Spinal cord (tissue), 10 donors: ENCODE data around the gene STIM2. TPM values are rescaled to one million over a fixed set of nuclear protein-coding genes. Genes with fewer than 3 reads are reported as not detected.

Experiments used
- DNase-seq, 6 donors: peaks; one replicate each; pipeline versions ENCODE4 v3.0.0 to v3.0.0-alpha.2; 2013 to 2015; ENCODE audit warnings: low spot score in 6 of 6, low read depth in 4 of 6
- H3K27ac ChIP-seq: one replicate; pipeline ENCODE4 v1.5.1; 2013; ENCODE audit warnings: low read depth, low read length, control low read depth
- H3K27me3 ChIP-seq: one replicate; pipeline ENCODE4 v1.6.1; 2013; ENCODE audit warnings: low read length; ENCODE audit not compliant: control insufficient read depth, insufficient read depth
- H3K36me3 ChIP-seq: one replicate; pipeline ENCODE4 v1.6.1; 2013; ENCODE audit warnings: low read length; ENCODE audit not compliant: control insufficient read depth, insufficient read depth
- H3K4me1 ChIP-seq: one replicate; pipeline ENCODE4 v1.6.1; 2013; ENCODE audit warnings: low read length; ENCODE audit not compliant: control insufficient read depth, insufficient read depth
- H3K4me3 ChIP-seq: one replicate; pipeline ENCODE4 v1.5.1; 2013; ENCODE audit warnings: low read depth, low read length, control low read depth
- H3K9me3 ChIP-seq: one replicate; pipeline ENCODE4 v1.6.1; 2013; ENCODE audit warnings: low read length; ENCODE audit not compliant: control insufficient read depth, insufficient read depth
- WGBS: methylation state at CpG from one replicate; pipeline ENCODE4 v1.1.5; 2013; ENCODE audit warnings: missing lambda C conversion rate; ENCODE audit not compliant: insufficient coverage; 5-methylcytosine and 5-hydroxymethylcytosine counted together
- polyA plus RNA-seq, 2 donors: library from polyadenylated mRNA; unstranded; fragments of 120-200 nt; gene quantifications; one replicate each; pipeline ENCODE4 v1.2.1, GENCODE V29; 2013; ENCODE audit not compliant: insufficient read length in 2 of 2
- total RNA-seq, 2 donors: library from RNA; depleted of rRNA in 1 of 2; stranded (reverse); fragments of 120-200 nt in 1 of 2; fragments of >200 nt in 1 of 2; gene quantifications; one replicate each; pipeline versions ENCODE4 v1.2.3 to v1.2.4, GENCODE V29; 2013 to 2014
- donor health status: healthy.

STIM2 gene
- total and polyA plus RNA-seq, 4 donors: 27.3 to 69.5 (median 44.2) TPM

DNA sequence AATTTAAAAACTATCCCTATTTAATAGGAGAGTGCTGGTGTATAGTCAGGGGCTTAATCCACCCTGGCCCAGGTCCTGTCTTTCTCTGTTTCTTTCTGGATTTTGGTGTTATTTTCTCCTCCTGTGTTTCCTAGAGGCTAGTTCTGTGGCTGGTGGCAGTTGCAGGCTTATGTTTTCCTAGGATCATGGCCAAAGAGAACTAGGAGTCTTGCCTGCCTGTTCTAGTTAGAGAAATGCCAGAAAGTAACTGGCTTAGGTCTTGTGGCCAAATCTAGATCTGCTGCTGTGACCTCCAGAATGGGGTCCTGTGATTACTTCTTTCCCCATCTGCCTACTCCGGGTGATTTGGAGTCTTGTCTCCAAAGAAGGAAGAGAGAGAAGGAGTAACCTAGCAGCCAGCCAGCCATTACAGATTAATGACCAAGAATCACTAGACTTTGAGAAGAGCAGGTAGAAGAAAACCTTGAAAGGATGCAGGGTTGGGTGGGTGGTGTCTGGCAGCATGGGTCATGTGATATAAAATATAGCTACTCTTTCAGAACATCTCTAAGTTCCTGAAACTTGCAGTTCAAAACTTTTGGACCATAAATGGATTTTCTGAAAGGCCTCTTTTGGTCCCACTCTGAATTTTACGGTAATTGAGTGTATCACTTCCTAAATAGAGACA lies 117.9 kb downstream of the STIM2 start:
- H3K36me3 ChIP-seq: no peaks in the 10 kb centered on the region
- H3K27ac ChIP-seq: no peak overlapping the region
- no peak overlapping the region for H3K4me3 ChIP-seq
- H3K9me3 ChIP-seq: no peaks in the 10 kb centered on the region
- H3K27me3 ChIP-seq: no peaks in the 10 kb centered on the region
- H3K4me1 ChIP-seq: no peaks in the 10 kb centered on the region
- DNase-seq: no peak
- no CpG with 5 or more reads among the region's 2 CpGs for WGBS

DNA sequence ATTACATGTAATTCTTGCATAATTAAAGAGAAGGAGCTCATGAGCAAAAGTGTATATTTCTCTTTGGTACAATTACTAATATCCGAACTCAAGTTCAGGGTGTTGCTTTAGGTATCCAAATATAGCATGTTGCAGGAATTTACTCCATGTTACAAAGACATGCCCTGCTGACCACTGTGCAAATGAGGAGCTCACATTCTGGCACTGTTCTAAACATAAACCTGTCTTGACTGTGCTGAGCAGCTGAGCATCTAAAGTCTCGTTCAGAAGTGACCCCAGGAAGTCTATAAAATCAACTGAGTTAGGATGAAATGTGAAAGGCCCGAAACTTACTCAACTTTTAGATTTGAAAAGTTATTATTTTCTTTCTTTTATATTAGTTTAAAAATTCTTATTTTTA lies 124.3 kb downstream of the STIM2 start:
- Histone ChIP-seq H3K4me3 (no peak overlapping the region), H3K27me3 (no peaks in the 10 kb centered on the region), H3K36me3 (no peaks in the 10 kb centered on the region), H3K4me1 (no peaks in the 10 kb centered on the region), H3K9me3 (no peaks in the 10 kb centered on the region), H3K27ac (no peak overlapping the region)
- WGBS: no CpG with 5 or more reads among the region's 3 CpGs
- DNase-seq: no peak

- DNase-seq: no peak
- H3K27me3 ChIP-seq: no peaks in the 10 kb centered on the region
- H3K4me3 ChIP-seq: no peak overlapping the region
- no peaks in the 10 kb centered on the region for H3K4me1 ChIP-seq
- no peak overlapping the region for H3K27ac ChIP-seq
- no peaks in the 10 kb centered on the region for H3K36me3 ChIP-seq
- peaks cover 3% of the 10 kb centered on the region for H3K9me3 ChIP-seq
- 83% methylated on average over 2 of the region's 3 CpGs for WGBS
These were observed 125.2 kb downstream of the STIM2 start for GRCh38 chr4:26985873-26986272.

DNA sequence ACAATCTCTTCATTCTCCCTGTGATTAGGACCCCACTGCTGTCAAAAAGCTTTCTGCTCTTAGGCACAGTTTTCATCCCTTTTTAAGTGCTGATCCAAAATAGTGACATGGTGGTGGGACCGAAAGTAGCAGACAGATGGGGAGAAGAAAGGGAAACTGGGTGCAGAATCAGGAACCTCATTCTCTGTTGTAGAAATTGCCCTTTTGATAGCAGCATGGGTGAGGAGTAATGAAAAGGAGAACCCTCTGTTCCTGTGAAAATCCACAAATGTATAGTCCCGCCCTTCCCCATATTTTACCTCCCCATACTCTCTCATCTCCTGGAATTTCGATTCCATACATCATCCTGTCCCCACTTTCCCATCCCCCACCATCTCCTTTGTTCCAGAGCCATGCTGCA lies 126.5 kb downstream of the STIM2 start:
- Histone ChIP-seq H3K36me3 (no peaks in the 10 kb centered on the region), H3K4me3 (no peak overlapping the region), H3K9me3 (peaks cover 3% of the 10 kb centered on the region), H3K4me1 (no peaks in the 10 kb centered on the region), H3K27me3 (no peaks in the 10 kb centered on the region), H3K27ac (no peak overlapping the region)
- 93% methylated on average over 3 of the region's 3 CpGs for WGBS
- DNase-seq: no peak

- no peak overlapping the region for H3K4me3 ChIP-seq
- H3K36me3 ChIP-seq: no peaks in the 10 kb centered on the region
- WGBS: 100% methylated on average over 2 of the region's 3 CpGs
- H3K4me1 ChIP-seq: no peaks in the 10 kb centered on the region
- no peak for DNase-seq
- peaks cover 3% of the 10 kb centered on the region for H3K9me3 ChIP-seq
- no peak overlapping the region for H3K27ac ChIP-seq
- H3K27me3 ChIP-seq: no peaks in the 10 kb centered on the region
These were observed 130.4 kb downstream of the STIM2 start for GRCh38 chr4:26991057-26991456.

DNA sequence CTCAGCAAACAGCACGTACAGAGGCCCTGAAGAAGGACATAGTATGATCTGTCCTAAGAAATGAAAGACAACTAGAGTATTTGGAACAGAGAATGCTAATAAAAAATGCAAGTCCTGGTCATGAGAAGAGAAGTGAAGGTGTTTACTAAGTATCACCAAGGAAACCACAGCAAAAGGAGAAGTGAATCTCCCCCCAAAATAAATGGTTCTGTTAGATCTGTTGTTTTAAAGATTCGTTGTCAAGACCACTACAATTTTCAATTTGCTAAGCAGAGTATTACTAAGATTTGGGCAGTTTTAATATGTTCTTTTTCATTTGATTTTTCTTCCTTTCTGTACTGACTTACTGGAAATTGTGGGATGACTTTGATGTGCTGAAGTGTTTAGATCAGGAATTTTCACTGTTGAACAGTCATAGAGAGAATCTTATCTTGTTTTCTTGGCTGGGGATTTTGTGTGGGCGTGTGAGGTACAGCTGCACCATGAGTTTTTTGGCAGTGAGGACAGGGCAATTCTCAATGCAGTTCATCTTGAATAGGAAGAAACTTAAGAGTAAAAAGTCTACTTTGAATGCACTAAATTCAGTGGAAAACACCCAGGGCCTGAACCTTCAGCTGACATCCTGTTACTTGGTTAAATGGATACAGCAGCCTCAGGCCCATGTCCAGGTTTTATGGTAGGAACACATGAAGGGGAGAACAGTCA lies 132.2 kb downstream of the STIM2 start:
- Histone ChIP-seq H3K36me3 (no peaks in the 10 kb centered on the region), H3K27ac (peak overlapping the region; percentile 54), H3K4me3 (no peak overlapping the region), H3K9me3 (peaks cover 3% of the 10 kb centered on the region), H3K4me1 (no peaks in the 10 kb centered on the region), H3K27me3 (no peaks in the 10 kb centered on the region)
- peak in 5 of 6 donors; percentile 23 to 80 (median 43) for DNase-seq
- 42% methylated on average over 2 of the region's 3 CpGs for WGBS

DNA sequence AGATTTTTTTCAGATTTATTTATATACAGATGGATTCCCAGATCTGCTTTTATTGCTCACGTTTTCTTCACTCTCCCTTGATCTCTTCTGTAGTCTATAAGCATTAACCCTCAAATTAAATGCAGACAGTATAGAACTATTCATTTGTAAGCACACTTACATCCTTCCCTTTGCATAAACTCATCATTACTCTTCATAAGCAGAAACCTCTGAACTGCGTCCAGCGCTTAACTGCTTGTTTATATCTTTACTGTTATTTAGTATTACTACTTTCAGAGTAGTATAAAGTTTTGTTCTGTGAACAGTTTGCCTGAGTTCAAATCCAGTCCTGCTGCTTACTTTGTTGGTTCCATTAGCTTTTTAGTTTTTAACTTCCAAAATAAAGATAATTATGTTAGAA lies 132.9 kb downstream of the STIM2 start:
- peak overlapping the region; percentile 54 for H3K27ac ChIP-seq
- H3K9me3 ChIP-seq: peaks cover 3% of the 10 kb centered on the region
- no peaks in the 10 kb centered on the region for H3K27me3 ChIP-seq
- no peaks in the 10 kb centered on the region for H3K36me3 ChIP-seq
- WGBS: 29% methylated on average over 1 of the region's 3 CpGs
- H3K4me1 ChIP-seq: no peaks in the 10 kb centered on the region
- DNase-seq: no peak
- no peak overlapping the region for H3K4me3 ChIP-seq

GRCh38 chr4:26993967-26994366 lies 133.3 kb downstream of the STIM2 start:
- Histone ChIP-seq H3K36me3 (no peaks in the 10 kb centered on the region), H3K4me1 (no peaks in the 10 kb centered on the region), H3K27me3 (no peaks in the 10 kb centered on the region), H3K9me3 (peaks cover 3% of the 10 kb centered on the region), H3K4me3 (no peak overlapping the region), H3K27ac (no peak overlapping the region)
- DNase-seq: no peak
- 73% methylated on average over 3 of the region's 3 CpGs for WGBS

- DNase-seq: no peak
- no CpG with 5 or more reads among the region's 2 CpGs for WGBS
- no peak overlapping the region for H3K4me3 ChIP-seq
- peaks cover 1% of the 10 kb centered on the region for H3K9me3 ChIP-seq
- H3K27ac ChIP-seq: no peak overlapping the region
- H3K4me1 ChIP-seq: no peaks in the 10 kb centered on the region
- no peaks in the 10 kb centered on the region for H3K36me3 ChIP-seq
- H3K27me3 ChIP-seq: no peaks in the 10 kb centered on the region
These were observed 134.7 kb downstream of the STIM2 start for GRCh38 chr4:26995316-26995715.

GRCh38 chr4:26996745-26997144 lies 136.1 kb downstream of the STIM2 start:
- H3K9me3 ChIP-seq: no peaks in the 10 kb centered on the region
- no peaks in the 10 kb centered on the region for H3K4me1 ChIP-seq
- no peak overlapping the region for H3K4me3 ChIP-seq
- DNase-seq: no peak
- no peak overlapping the region for H3K27ac ChIP-seq
- no peaks in the 10 kb centered on the region for H3K36me3 ChIP-seq
- H3K27me3 ChIP-seq: no peaks in the 10 kb centered on the region
